Panc1 (cell line): Measurements from ENCODE around the gene NR1H2.

Source experiments
- CTCF ChIP-seq: fragments of 450-650 bp; IDR thresholded peaks from 2 replicates; pipeline ENCODE4 v1.5.1; 2017; ENCODE audit warnings: mild to moderate bottlenecking
- REST ChIP-seq, 2 experiments: IDR thresholded peaks; 2 replicates each; pipeline ENCODE4 v1.6.1; 2011 to 2012; ENCODE audit warnings: low read depth in 2 of 2, control low read depth in 1 of 2, low read length in 1 of 2, mild to moderate bottlenecking in 1 of 2, moderate library complexity in 1 of 2; ENCODE audit not compliant: insufficient read depth in 1 of 2
- SIN3A ChIP-seq: IDR thresholded peaks from 2 replicates; pipeline ENCODE4 v1.6.1; 2012; ENCODE audit warnings: low read depth, mild to moderate bottlenecking, low read length, moderate library complexity, borderline replicate concordance; ENCODE audit not compliant: insufficient read depth

DNA sequence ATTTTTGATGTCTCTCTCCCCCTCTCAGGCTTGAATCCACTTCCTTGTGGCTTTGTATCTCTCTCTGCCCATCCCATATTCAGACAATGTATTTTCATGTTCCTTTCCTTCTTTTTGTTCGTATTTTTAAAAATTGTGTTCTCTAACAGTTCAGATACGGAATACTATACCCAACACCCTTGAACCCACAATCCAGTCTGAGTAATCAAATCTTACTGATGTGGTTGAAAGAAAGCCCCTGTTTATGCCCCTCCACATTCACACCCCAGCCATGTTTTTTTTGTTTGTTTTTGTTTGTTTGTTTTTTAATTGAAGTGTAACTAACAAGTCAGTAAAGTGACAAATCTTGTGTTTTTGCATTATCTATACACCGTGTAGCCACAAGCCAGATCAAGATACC lies 43.9 kb downstream of the NR1H2 start:
- TF ChIP-seq CTCF (no peak), SIN3A (no peak), REST (IDR thresholded peaks at IDR 0.05; ENCODE audit: insufficient read depth in 1 of 2, low read depth in 2 of 2, low read length in 1 of 2) (no peak)
